Spleen (tissue), 11 donors: ENCODE measurements around the gene MBOAT7. TPM values are rescaled to one million over a fixed set of nuclear protein-coding genes. Genes with fewer than 3 reads are reported as not detected.

ENCODE experiments used
- DNase-seq: peaks from one replicate; pipeline ENCODE4 v3.0.0-alpha.2; 2020
- H3K27ac ChIP-seq, 8 donors: fragments of 200-600 bp; sonication (generic) in 7 of 8; 1 replicate in 4 of 8; 2 replicates in 4 of 8; pipeline versions ENCODE4 v1.5.0 to v1.8.0; 2016 to 2021; ENCODE audit warnings: inconsistent platforms in 4 of 8, mild to moderate bottlenecking in 4 of 8, moderate library complexity in 1 of 8
- H3K27me3 ChIP-seq, 7 donors: fragments of 200-600 bp; sonication (generic) in 6 of 7; replicated peaks in 1 of 7; 1 replicate in 4 of 7; 2 replicates in 3 of 7; pipeline versions ENCODE4 v1.5.0 to v1.8.0; 2016 to 2021; ENCODE audit warnings: inconsistent platforms in 3 of 7, mild to moderate bottlenecking in 1 of 7
- H3K36me3 ChIP-seq, 6 donors: fragments of 200-600 bp; sonication (generic) in 5 of 6; 1 replicate in 4 of 6; 2 replicates in 2 of 6; pipeline versions ENCODE4 v1.5.0 to v1.8.0; 2016 to 2021; ENCODE audit warnings: inconsistent platforms in 2 of 6
- H3K4me1 ChIP-seq, 6 donors: fragments of 200-600 bp; sonication (generic) in 5 of 6; 1 replicate in 3 of 6; 2 replicates in 3 of 6; pipeline versions ENCODE4 v1.5.0 to v1.8.0; 2016 to 2021; ENCODE audit warnings: inconsistent platforms in 3 of 6
- H3K4me3 ChIP-seq, 8 donors: fragments of 200-600 bp; sonication (generic) in 7 of 8; 1 replicate in 4 of 8; 2 replicates in 4 of 8; pipeline versions ENCODE4 v1.5.0 to v1.8.0; 2016 to 2021; ENCODE audit warnings: inconsistent platforms in 4 of 8, mild to moderate bottlenecking in 4 of 8, moderate library complexity in 2 of 8
- H3K9me3 ChIP-seq, 8 donors: fragments of 200-600 bp; sonication (generic) in 7 of 8; 1 replicate in 4 of 8; 2 replicates in 4 of 8; pipeline versions ENCODE4 v1.5.0 to v1.8.0; 2016 to 2021; ENCODE audit warnings: inconsistent platforms in 4 of 8
- POLR2A ChIP-seq, 3 donors: fragments of 450-650 bp; IDR thresholded peaks; one replicate each; pipeline ENCODE4 v1.5.1; 2017; ENCODE audit warnings: antibody characterized with exemption in 3 of 3, mild to moderate bottlenecking in 1 of 3
- POLR2AphosphoS5 ChIP-seq, 3 donors: sonication (generic); formaldehyde crosslinking; IDR thresholded peaks; one replicate each; pipeline ENCODE4 v1.5.1; 2017; ENCODE audit warnings: antibody characterized with exemption in 3 of 3
- WGBS, 5 donors: extraction: QIAGEN DNeasy Blood & Tissue Kit in 3 of 5; methylation state at CpG; one replicate each; pipeline versions ENCODE4 v1.1.5 to v1.1.7; 2013 to 2018; 5-methylcytosine and 5-hydroxymethylcytosine counted together
- intact Hi-C: fragments of 100-400 bp; cut with DNase I; formaldehyde crosslinking; loops from one replicate; pipeline ENCODE4 v1.15.0; 2023; ENCODE audit warnings: low total_unique reads
- polyA plus RNA-seq, 3 donors: library from polyadenylated mRNA; stranded (reverse); fragments of 200-250 nt; gene quantifications; one replicate each; pipeline ENCODE4 v1.2.1, GENCODE V29; 2013
- total RNA-seq, 7 donors: library from RNA; depleted of rRNA in 3 of 7; stranded (reverse); fragments of >200 nt in 3 of 7; fragmentation: NEBNext Ultra II Directional in 4 of 7; extraction: Animal tissue kit (Norgen Biotek cat#: 25700) in 4 of 7; gene quantifications; one replicate each; pipeline versions ENCODE4 v1.1.0 to v1.2.1, GENCODE V29; 2016 to 2021
- TF ChIP-seq, protein P1 (sequence below), 11 experiments: fragments of 200-600 bp in 7 of 11; fragments of 450-650 bp in 4 of 11; sonication (generic) in 4 of 11; IDR thresholded peaks in 8 of 11; conservative IDR thresholded peaks in 3 of 11; 1 replicate in 7 of 11; 2 replicates in 4 of 11; pipeline versions ENCODE4 v1.4.0 to v1.8.0; 2016 to 2021; ENCODE audit warnings: antibody characterized with exemption in 11 of 11, inconsistent platforms in 4 of 11, mild to moderate bottlenecking in 1 of 11
- donor health status: healthy with polysubstance abuse.
- donor health status: DM: no; HTN: no; CAD: no; lungs with moderate emphysema.
- donor health status: DM: no; HTN: no; CAD: no.
- donor health status: Bipolar disorder and iron deficiency.
- donor health status: healthy.
- donor health status: DM: no; HTN: no; CAD: no.
- donor health status: DM: yes; HTN: yes; CAD: no.

Gene MBOAT7
- total and polyA plus RNA-seq, 10 donors: 12.0 to 208 (median 82.9) TPM

DNA sequence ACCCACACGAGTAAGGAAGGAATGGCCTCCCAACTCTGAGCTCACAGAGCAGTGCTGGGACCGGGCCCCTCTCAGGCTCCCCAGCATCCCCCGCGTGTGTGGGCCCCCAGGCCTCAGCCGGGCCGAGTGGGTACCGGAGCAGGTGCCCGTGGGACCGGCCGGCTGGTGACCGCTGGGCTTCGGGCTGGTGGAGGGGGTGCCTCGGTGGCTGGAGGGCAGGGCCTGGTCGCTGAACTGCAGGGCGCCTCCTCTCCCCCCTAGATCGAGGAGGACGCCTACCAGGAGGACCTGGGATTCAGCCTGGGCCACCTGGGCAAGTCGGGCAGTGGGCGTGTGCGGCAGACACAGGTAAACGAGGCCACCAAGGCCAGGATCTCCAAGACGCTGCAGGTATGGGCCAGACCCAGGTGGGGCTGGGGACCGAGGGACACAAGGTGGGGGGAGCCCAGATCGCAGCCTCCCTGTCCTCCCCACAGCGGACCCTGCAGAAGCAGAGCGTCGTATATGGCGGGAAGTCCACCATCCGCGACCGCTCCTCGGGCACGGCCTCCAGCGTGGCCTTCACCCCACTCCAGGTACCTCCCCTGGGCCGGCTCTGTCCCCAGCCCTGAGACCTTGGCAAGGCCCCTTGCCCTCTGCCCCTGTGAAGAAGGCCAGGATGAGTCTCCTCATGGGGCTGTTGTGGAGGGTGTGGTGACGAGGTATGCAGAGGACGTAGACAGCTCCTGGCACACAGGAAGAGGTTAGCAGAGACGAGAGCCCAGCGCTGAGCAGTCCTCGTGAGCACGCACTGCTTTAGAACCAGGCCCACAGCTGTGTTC, 60.4 kb downstream of the MBOAT7 start:
- WGBS, 5 donors: 95 to 96% (median 96%) methylated on average over 16 to 41 of the region's 41 CpGs
- intact Hi-C loops: no loop called here
- H3K36me3 ChIP-seq: peaks cover 4 to 95% (median 79%) of the 10 kb centered on the region in 6 donors
- no peaks in the 10 kb centered on the region for H3K27me3 ChIP-seq
- H3K9me3 ChIP-seq: no peaks in the 10 kb centered on the region
- H3K4me1 ChIP-seq: no peaks in the 10 kb centered on the region
- no peak for DNase-seq
- TF ChIP-seq POLR2AphosphoS5 (IDR thresholded peaks at IDR 0.05): peak in 1 of 3 donors; percentile 6
- TF ChIP-seq POLR2A (IDR thresholded peaks at IDR 0.05): no peak
- H3K4me3 ChIP-seq: no peak overlapping the region
- H3K27ac ChIP-seq: no peak overlapping the region

DNA sequence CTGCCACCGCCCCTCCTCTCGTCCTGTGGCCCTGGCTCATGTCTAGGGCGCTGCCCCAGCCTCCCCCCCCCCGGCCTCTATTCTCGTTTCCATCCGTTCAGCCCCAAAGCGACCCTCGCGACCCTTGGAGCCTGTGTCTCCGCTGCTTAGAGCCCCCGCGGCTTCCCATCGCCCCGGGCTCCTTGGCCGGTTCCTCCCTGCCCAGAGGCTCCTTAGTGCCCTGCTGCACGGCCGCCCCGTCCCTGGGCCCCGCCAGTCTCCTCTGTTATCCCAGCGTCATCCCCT, 61.0 kb downstream of the MBOAT7 start:
- no peak for DNase-seq
- TF ChIP-seq, protein P1, sequence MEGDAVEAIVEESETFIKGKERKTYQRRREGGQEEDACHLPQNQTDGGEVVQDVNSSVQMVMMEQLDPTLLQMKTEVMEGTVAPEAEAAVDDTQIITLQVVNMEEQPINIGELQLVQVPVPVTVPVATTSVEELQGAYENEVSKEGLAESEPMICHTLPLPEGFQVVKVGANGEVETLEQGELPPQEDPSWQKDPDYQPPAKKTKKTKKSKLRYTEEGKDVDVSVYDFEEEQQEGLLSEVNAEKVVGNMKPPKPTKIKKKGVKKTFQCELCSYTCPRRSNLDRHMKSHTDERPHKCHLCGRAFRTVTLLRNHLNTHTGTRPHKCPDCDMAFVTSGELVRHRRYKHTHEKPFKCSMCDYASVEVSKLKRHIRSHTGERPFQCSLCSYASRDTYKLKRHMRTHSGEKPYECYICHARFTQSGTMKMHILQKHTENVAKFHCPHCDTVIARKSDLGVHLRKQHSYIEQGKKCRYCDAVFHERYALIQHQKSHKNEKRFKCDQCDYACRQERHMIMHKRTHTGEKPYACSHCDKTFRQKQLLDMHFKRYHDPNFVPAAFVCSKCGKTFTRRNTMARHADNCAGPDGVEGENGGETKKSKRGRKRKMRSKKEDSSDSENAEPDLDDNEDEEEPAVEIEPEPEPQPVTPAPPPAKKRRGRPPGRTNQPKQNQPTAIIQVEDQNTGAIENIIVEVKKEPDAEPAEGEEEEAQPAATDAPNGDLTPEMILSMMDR (IDR thresholded peaks at IDR 0.05 in 8 of 11, conservative IDR thresholded peaks at IDR 0.05 in 3 of 11): no peak
- no peak for TF ChIP-seq POLR2AphosphoS5 (IDR thresholded peaks at IDR 0.05)
- no peak for TF ChIP-seq POLR2A (IDR thresholded peaks at IDR 0.05)
- WGBS, 5 donors: 89 to 95% (median 94%) methylated on average over 20 of the region's 20 CpGs
- intact Hi-C loops: no loop called here
- H3K4me3 ChIP-seq: no peak overlapping the region
- H3K36me3 ChIP-seq: peaks cover 4 to 100% (median 85%) of the 10 kb centered on the region in 6 donors
- H3K4me1 ChIP-seq: no peaks in the 10 kb centered on the region
- H3K27me3 ChIP-seq: no peaks in the 10 kb centered on the region
- H3K9me3 ChIP-seq: no peaks in the 10 kb centered on the region
- no peak overlapping the region for H3K27ac ChIP-seq

DNA sequence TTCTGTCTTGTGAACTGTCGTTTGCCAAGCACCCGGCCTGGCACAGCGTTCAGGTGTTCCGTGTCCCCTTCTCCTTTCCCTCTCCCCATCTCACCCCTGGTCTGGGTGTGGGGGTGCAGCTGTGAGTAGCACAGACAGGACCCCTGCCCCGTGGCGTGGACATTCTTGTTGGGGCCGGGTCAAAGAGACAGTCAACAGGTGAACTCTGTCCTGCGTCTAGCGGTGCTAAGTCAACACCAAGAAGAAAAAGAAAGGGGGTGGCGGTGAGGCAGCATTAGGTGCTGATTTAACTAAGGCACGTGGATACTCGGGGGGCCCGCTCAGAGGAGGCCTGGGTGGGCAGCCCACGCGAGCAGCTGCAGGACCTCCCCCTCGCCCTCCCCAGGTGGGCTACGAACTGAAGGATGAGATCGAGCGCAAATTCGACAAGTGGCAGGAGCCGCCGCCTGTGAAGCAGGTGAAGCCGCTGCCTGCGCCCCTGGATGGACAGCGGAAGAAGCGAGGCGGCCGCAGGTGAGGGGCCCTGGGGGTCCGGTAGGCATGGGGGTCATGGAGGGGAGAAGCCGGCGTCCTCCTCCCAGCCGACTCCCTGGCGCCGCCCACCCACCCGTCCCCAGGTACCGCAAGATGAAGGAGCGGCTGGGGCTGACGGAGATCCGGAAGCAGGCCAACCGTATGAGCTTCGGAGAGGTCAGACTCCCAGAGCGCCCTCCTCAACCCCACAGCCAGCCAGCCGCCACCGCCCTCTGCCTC, 61.5 kb downstream of the MBOAT7 start:
- no peak for DNase-seq
- Histone ChIP-seq H3K9me3 (no peaks in the 10 kb centered on the region), H3K4me1 (no peaks in the 10 kb centered on the region), H3K27ac (no peak overlapping the region), H3K36me3 (peaks cover 4 to 100% (median 89%) of the 10 kb centered on the region in 6 donors), H3K27me3 (no peaks in the 10 kb centered on the region), H3K4me3 (no peak overlapping the region)
- intact Hi-C loops: no loop called here
- TF ChIP-seq, protein P1 (IDR thresholded peaks at IDR 0.05 in 8 of 11, conservative IDR thresholded peaks at IDR 0.05 in 3 of 11): no peak
- TF ChIP-seq POLR2AphosphoS5 (IDR thresholded peaks at IDR 0.05) (no peak), POLR2A (IDR thresholded peaks at IDR 0.05) (no peak)
- 93 to 95% (median 94%) methylated on average over 41 to 44 of the region's 44 CpGs for WGBS, 5 donors

DNA sequence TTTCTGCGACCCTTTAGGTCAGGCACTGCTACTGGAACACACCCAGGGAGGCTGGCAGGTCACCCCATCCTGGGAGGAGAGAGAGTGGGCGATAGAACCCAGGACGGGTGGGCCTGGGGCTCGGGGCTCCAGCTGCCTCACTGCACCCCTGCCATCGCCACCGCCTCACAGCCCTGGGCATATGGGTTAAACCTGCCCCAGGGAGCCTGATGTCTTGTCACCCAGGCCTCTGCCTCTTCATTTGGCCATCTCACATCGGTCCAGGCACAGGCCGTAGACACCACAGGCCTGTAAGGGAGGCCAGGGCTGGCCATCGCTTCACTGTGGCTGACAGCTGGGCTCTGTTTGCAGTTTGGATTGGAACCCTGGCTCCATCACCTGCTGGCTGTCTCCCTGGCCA, 63.7 kb downstream of the MBOAT7 start:
- TF ChIP-seq POLR2A (IDR thresholded peaks at IDR 0.05) (no peak), POLR2AphosphoS5 (IDR thresholded peaks at IDR 0.05) (no peak)
- TF ChIP-seq, protein P1 (IDR thresholded peaks at IDR 0.05 in 8 of 11, conservative IDR thresholded peaks at IDR 0.05 in 3 of 11): no peak
- no peak overlapping the region for H3K27ac ChIP-seq
- H3K27me3 ChIP-seq: no peaks in the 10 kb centered on the region
- no peaks in the 10 kb centered on the region for H3K4me1 ChIP-seq
- WGBS, 5 donors: 46 to 94% (median 89%) methylated on average over 2 to 9 of the region's 9 CpGs
- H3K4me3 ChIP-seq: no peak overlapping the region
- DNase-seq: no peak
- no peaks in the 10 kb centered on the region for H3K9me3 ChIP-seq
- intact Hi-C loops: no loop called here
- peaks cover 4 to 100% (median 91%) of the 10 kb centered on the region in 6 donors for H3K36me3 ChIP-seq
